Neutrophil (primary cell): ENCODE results near the gene JAK2.

Experiments used
- H3K27ac ChIP-seq: fragments of 200-600 bp; sonication (generic); 2 replicates; pipeline ENCODE4 v1.5.1; 2016; ENCODE audit warnings: mild to moderate bottlenecking, moderate library complexity
- H3K27me3 ChIP-seq: fragments of 200-600 bp; sonication (generic); 2 replicates; pipeline ENCODE4 v1.6.0; 2016; ENCODE audit warnings: mild to moderate bottlenecking
- H3K36me3 ChIP-seq: fragments of 200-600 bp; sonication (generic); 2 replicates; pipeline ENCODE4 v1.5.1; 2017
- H3K4me1 ChIP-seq, 2 experiments: fragments of 200-600 bp in 1 of 2; sonication (generic) in 1 of 2; 1 replicate in 1 of 2; 2 replicates in 1 of 2; pipeline versions ENCODE4 v1.5.1 to v1.6.1; 2013 to 2016; ENCODE audit warnings: low read depth in 1 of 2, low read length in 1 of 2, mild to moderate bottlenecking in 1 of 2, moderate library complexity in 1 of 2; ENCODE audit not compliant: control insufficient read depth in 1 of 2, insufficient read depth in 1 of 2
- H3K4me3 ChIP-seq, 2 experiments: fragments of 200-600 bp in 1 of 2; sonication (generic) in 1 of 2; 1 replicate in 1 of 2; 2 replicates in 1 of 2; pipeline ENCODE4 v1.5.1; 2013 to 2016; ENCODE audit warnings: low read depth in 1 of 2, low read length in 1 of 2, mild to moderate bottlenecking in 1 of 2, moderate library complexity in 1 of 2
- H3K9me3 ChIP-seq: fragments of 200-600 bp; sonication (generic); 2 replicates; pipeline ENCODE4 v1.5.1; 2016
- CTCF ChIP-seq: fragments of 200-600 bp; sonication (generic); IDR thresholded peaks from 2 replicates; pipeline ENCODE4 v1.5.1; 2016; ENCODE audit warnings: antibody characterized with exemption

JAK2 gene

DNA sequence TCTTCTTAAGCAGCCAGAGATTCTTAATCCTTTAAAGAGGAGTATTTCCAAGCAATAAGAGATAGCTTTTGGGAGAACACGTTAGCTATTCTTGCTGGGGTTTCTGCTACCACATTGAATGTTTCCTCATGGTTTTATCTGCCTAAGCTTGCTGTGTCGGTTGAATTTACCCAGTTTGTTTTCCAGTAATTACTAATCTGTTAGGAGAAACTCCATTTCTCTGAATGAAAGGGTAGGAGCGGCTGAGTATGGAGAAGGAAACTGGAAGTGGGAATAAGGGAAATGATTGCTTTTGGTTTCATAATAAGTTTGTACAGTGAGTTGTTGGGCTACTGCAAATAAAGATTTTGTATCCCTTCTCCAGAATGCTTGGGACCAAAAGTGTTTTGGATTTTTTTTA, 1.2 kb downstream of the JAK2 start:
- Histone ChIP-seq H3K9me3 (no peaks in the 10 kb centered on the region), H3K4me1 (peaks cover 54 to 57% of the 10 kb centered on the region in 2 experiments), H3K27me3 (no peaks in the 10 kb centered on the region), H3K36me3 (no peaks in the 10 kb centered on the region), H3K27ac (peak overlapping the region; percentile 93), H3K4me3 (peak overlapping the region; percentile 75 to 84)
- TF ChIP-seq CTCF, result no peak

GRCh38 chr9:4986783-4987182, 1.7 kb downstream of the JAK2 start:
- peak overlapping the region; percentile 93 for H3K27ac ChIP-seq
- no peaks in the 10 kb centered on the region for H3K27me3 ChIP-seq
- TF ChIP-seq CTCF, result no peak
- H3K36me3 ChIP-seq, result no peaks in the 10 kb centered on the region
- peak overlapping the region; percentile 75 to 84 for H3K4me3 ChIP-seq
- H3K9me3 ChIP-seq, result no peaks in the 10 kb centered on the region
- H3K4me1 ChIP-seq, result peaks cover 54 to 60% of the 10 kb centered on the region in 2 experiments

- H3K27me3 ChIP-seq, result no peaks in the 10 kb centered on the region
- peak overlapping the region; percentile 75 to 84 for H3K4me3 ChIP-seq
- peak; percentile 68 for TF ChIP-seq CTCF
- H3K4me1 ChIP-seq, result peaks cover 46 to 59% of the 10 kb centered on the region in 2 experiments
- H3K36me3 ChIP-seq, result peaks cover 9% of the 10 kb centered on the region
- H3K27ac ChIP-seq, result peak overlapping the region; percentile 60
- H3K9me3 ChIP-seq, result no peaks in the 10 kb centered on the region
Measured at GRCh38 chr9:4987961-4988421, 2.9 kb downstream of the JAK2 start.

GRCh38 chr9:4992872-4993271, 7.8 kb downstream of the JAK2 start:
- no peaks in the 10 kb centered on the region for H3K9me3 ChIP-seq
- peaks cover 24% of the 10 kb centered on the region for H3K36me3 ChIP-seq
- no peaks in the 10 kb centered on the region for H3K27me3 ChIP-seq
- H3K27ac ChIP-seq, result peak overlapping the region; percentile 13
- peaks cover 14 to 42% of the 10 kb centered on the region in 2 experiments for H3K4me1 ChIP-seq
- no peak for TF ChIP-seq CTCF
- no peak overlapping the region for H3K4me3 ChIP-seq

DNA sequence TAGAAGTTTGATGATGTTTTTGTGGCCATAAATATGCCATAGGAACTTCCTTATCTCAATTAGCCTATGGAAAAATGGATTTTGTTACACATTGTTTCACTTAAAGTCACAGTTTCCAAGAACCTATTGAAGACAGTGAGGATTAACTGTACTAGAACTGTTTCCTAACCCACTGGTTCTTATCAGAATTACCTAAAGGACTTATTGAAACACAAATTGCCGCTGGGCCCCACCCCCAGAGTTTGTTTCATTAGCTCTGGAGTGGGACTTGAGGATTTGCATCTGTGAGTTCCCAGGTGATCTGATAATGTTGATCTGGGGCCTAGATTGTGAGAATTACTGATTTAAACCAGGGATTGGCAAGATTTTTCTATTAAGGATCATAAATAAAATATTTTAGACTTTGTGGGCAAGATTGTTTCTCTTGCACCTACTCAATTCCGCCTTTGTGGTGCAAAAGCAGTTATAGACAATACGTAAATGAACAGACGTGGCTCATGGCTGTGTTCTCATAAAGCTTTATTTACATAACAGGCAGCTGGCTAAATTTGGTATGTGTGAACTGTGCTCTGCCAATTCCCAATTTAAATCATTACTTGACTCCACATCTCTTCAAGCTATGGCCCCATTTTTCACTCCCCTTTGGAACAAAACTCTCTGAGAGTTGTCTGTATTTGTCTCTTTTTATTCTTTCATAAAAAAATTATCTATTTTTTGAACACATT, 9.3 kb downstream of the JAK2 start:
- Histone ChIP-seq H3K4me1 (peaks cover 0 to 28% of the 10 kb centered on the region in 2 experiments), H3K36me3 (peaks cover 28% of the 10 kb centered on the region), H3K4me3 (no peak overlapping the region), H3K9me3 (no peaks in the 10 kb centered on the region), H3K27ac (peak overlapping the region; percentile 16), H3K27me3 (no peaks in the 10 kb centered on the region)
- TF ChIP-seq CTCF, result no peak
